Bronchial epithelial cell (primary cell): ENCODE results near the gene DNAI2. TPM values are rescaled to one million over a fixed set of nuclear protein-coding genes. Genes with fewer than 3 reads are reported as not detected.

Experiments
- DNase-seq: peaks from one replicate; pipeline ENCODE4 v3.0.0-alpha.2; 2010; ENCODE audit warnings: low read depth
- FAIRE-seq: peaks from 2 replicates; lab custom pipeline; 2011; peaks lifted over from hg19 to GRCh38; lab: Jason Lieb, UNC
- H3K27me3 ChIP-seq: 2 replicates; pipeline ENCODE4 v1.5.1; 2011; ENCODE audit warnings: low read length; ENCODE audit not compliant: control insufficient read depth, insufficient read depth
- H3K36me3 ChIP-seq: 2 replicates; pipeline ENCODE4 v1.5.1; 2011; ENCODE audit warnings: low read length; ENCODE audit not compliant: control insufficient read depth, insufficient read depth
- H3K4me3 ChIP-seq: 2 replicates; pipeline ENCODE4 v1.5.1; 2011; ENCODE audit warnings: mild to moderate bottlenecking, low read depth, low read length, control low read depth
- total RNA-seq: library from RNA; depleted of rRNA; stranded (reverse); fragments of >200 nt; gene quantifications from 2 replicates; pipeline ENCODE4 v1.2.1, GENCODE V29; 2014
- TF ChIP-seq, protein P1 (sequence below): IDR thresholded peaks from 2 replicates; pipeline ENCODE4 v1.5.1; 2011; ENCODE audit warnings: mild to moderate bottlenecking, moderate library complexity, low read length, control low read depth, inconsistent platforms; ENCODE audit not compliant: insufficient read depth, severe bottlenecking

DNAI2 gene
- total RNA-seq, 1 donor from 2014 or later: not detected

DNA sequence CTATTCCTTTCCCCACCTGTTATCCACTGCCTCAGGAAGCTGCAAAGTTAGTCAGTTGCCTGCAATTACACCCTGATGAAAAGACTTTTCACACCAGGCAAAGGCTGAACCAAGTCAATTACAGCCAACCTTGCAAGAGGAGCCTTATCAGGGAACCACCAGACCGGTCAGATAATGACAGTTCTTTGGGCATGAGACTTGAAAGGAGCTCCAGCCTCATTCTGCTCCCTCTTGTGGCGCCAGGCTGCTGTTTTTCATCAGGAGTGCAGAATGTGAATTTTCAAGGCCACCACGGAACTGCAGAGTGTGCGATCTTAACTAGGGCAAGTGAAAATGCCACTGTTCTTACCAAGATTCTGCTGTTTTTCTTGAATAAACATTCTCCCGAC, 22.5 kb downstream of the DNAI2 start:
- Histone ChIP-seq H3K27me3 (no peaks in the 10 kb centered on the region), H3K36me3 (no peaks in the 10 kb centered on the region), H3K4me3 (no peak overlapping the region)
- DNase-seq: peak; percentile 54
- TF ChIP-seq, protein P1, sequence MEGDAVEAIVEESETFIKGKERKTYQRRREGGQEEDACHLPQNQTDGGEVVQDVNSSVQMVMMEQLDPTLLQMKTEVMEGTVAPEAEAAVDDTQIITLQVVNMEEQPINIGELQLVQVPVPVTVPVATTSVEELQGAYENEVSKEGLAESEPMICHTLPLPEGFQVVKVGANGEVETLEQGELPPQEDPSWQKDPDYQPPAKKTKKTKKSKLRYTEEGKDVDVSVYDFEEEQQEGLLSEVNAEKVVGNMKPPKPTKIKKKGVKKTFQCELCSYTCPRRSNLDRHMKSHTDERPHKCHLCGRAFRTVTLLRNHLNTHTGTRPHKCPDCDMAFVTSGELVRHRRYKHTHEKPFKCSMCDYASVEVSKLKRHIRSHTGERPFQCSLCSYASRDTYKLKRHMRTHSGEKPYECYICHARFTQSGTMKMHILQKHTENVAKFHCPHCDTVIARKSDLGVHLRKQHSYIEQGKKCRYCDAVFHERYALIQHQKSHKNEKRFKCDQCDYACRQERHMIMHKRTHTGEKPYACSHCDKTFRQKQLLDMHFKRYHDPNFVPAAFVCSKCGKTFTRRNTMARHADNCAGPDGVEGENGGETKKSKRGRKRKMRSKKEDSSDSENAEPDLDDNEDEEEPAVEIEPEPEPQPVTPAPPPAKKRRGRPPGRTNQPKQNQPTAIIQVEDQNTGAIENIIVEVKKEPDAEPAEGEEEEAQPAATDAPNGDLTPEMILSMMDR: peak; percentile 65
- FAIRE-seq: no peak

DNA sequence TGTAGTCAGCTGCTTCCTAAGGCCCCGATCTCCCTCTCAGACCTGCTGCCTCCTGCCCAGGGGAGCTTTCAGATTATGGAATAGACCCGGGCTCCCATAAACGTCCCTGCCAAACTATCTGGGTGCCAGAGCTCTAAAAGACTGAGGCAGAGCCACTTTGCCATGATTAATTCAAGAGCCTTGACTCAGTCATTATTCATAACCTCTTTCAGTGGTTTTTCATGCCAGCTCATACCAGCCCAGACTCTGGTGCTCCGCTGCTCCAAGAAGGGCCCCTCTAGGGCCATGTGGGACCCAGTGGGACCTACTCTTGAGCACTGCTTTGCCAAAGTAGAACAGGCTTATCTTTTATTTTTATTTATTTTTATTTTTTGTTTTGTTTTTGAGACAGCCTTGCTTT, 23.9 kb downstream of the DNAI2 start:
- FAIRE-seq: no peak
- Histone ChIP-seq H3K27me3 (no peaks in the 10 kb centered on the region), H3K36me3 (no peaks in the 10 kb centered on the region), H3K4me3 (no peak overlapping the region)
- DNase-seq: peak; percentile 91
- TF ChIP-seq, protein P1: no peak

DNA sequence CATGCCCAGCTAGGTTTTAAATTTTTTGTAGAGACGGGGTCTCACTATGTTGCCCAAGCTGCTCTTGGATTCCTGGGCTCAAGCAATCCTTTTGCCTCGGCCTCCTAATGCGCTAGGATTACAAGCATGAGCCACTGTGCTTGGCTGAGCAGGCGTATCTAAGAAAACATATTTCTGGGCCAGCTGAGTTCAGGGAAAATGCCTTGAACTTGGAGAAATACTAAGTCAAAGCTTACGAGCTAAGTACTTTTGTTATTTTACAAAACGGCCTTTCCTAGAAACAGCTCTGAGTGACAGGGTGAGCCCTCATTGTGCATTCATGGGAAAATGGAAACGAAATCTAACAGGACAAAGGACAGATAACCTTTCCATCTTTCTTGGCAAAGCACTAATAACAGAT, 24.7 kb downstream of the DNAI2 start:
- FAIRE-seq: no peak

DNA sequence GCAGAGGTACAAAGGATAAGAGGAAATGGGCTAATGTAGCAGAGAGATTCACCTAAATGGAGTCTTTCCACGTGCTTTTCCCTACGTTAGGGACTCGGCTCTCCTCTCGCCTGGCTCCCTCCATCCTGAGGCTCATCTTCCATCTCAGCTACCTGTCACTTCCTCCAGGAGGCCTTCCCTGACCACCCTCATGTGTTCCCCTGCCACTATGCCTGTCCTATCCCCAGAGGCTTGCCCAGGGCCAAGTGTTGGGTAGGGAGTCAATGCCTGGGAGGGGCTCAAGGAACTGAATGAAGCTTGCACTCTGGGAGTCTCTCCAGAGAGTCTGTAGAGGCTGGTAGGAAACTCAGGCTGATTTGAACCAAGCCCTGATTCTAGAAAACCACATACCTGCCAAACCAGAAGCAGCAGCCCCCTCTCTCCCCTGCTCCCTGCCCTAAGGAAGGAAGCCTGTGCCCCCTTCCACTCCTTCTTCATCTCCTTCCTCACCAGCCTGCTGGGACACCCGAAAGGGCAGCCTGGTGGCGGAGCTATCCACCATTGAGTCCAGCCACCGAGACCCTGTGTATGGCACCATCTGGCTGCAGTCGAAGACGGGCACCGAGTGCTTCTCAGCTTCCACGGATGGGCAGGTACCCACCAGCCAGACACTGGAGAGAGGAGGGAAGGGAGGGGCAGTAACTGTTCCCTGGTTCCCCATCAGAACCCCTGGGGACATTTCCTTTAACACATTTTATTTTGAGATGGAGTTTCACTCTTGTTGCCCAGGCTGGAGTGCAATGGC, 25.4 kb downstream of the DNAI2 start:
- H3K36me3 ChIP-seq: no peaks in the 10 kb centered on the region
- TF ChIP-seq, protein P1: no peak
- DNase-seq: no peak
- no peak overlapping the region for H3K4me3 ChIP-seq
- FAIRE-seq: no peak
- no peaks in the 10 kb centered on the region for H3K27me3 ChIP-seq

More for the DNA sequence above, 24.7 kb downstream of the DNAI2 start:
- no peaks in the 10 kb centered on the region for H3K36me3 ChIP-seq
- TF ChIP-seq, protein P1: no peak
- H3K4me3 ChIP-seq: no peak overlapping the region
- H3K27me3 ChIP-seq: no peaks in the 10 kb centered on the region
- no peak for DNase-seq

DNA sequence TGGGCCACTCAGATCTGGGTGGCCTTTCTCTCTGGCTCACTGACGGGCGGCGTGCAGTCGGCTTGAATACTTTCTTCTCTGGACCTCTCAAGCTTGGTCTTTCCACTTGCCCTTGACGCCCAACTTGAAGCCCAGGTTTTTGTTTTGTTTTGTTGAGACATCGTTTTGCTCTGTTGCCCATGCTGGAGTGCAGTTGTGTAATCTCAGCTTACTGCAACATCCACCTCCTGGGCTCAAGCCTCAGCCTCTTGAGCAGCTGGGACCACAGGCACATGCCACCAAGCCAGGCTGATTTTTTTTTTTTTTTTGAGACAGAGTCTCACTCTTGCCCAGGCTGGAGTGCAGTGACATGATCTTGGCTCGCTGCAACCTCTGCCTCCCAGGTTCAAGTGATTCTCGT, 29.3 kb downstream of the DNAI2 start:
- no peak for FAIRE-seq
- Histone ChIP-seq H3K27me3 (no peaks in the 10 kb centered on the region), H3K4me3 (no peak overlapping the region), H3K36me3 (no peaks in the 10 kb centered on the region)
- no peak for DNase-seq
- TF ChIP-seq, protein P1: no peak
